Measurements from ENCODE around the gene CDH3. TPM values are rescaled to one million over a fixed set of nuclear protein-coding genes. Genes with fewer than 3 reads are reported as not detected.

The CDH3 gene
- total and polyA plus RNA-seq, 2 of the 13 experiments (the other 11 are each of a cell fraction or from before 2014, with no cell fraction given), result 0.11 TPM; not detected in 1

DNA sequence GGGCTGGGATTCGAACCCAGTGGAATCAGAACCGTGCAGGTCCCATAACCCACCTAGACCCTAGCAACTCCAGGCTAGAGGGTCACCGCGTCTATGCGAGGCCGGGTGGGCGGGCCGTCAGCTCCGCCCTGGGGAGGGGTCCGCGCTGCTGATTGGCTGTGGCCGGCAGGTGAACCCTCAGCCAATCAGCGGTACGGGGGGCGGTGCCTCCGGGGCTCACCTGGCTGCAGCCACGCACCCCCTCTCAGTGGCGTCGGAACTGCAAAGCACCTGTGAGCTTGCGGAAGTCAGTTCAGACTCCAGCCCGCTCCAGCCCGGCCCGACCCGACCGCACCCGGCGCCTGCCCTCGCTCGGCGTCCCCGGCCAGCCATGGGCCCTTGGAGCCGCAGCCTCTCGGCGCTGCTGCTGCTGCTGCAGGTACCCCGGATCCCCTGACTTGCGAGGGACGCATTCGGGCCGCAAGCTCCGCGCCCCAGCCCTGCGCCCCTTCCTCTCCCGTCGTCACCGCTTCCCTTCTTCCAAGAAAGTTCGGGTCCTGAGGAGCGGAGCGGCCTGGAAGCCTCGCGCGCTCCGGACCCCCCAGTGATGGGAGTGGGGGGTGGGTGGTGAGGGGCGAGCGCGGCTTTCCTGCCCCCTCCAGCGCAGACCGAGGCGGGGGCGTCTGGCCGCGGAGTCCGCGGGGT is 92.1 kb downstream of the CDH3 start, which contains the start of gene CDH1 (continued):
- no peak for TF ChIP-seq SOX6 (IDR thresholded peaks at IDR 0.05)
- no peak for TF ChIP-seq SOX6 (CRISPR knock-in tag; IDR thresholded peaks at IDR 0.05)
- TF ChIP-seq CREM (IDR thresholded peaks at IDR 0.05), result no peak
- no peak for TF ChIP-seq CREM (CRISPR knock-in tag; IDR thresholded peaks at IDR 0.05)
- TF ChIP-seq DNMT1 (CRISPR knock-in tag; IDR thresholded peaks at IDR 0.05), result peak; percentile 88; the same call in 1 of the 2 replicates
- no peak for TF ChIP-seq ZKSCAN5 (CRISPR knock-in tag; IDR thresholded peaks at IDR 0.05)
- no peak for TF ChIP-seq ZNF550 (CRISPR knock-in tag; IDR thresholded peaks at IDR 0.05; ENCODE audit: borderline replicate concordance)
- TF ChIP-seq ZNF674 (CRISPR knock-in tag; IDR thresholded peaks at IDR 0.05; ENCODE audit: low read depth), result no peak
- TF ChIP-seq HMG20A (CRISPR knock-in tag; IDR thresholded peaks at IDR 0.05; ENCODE audit: borderline replicate concordance), result no peak
- TF ChIP-seq ZNF891 (CRISPR knock-in tag; IDR thresholded peaks at IDR 0.05), result no peak
- no peak for TF ChIP-seq ZNF207 (IDR thresholded peaks at IDR 0.05; ENCODE audit: borderline replicate concordance)
- TF ChIP-seq SSRP1 (CRISPR knock-in tag; IDR thresholded peaks at IDR 0.05), result no peak
- no peak for TF ChIP-seq ZNF839 (CRISPR knock-in tag; IDR thresholded peaks at IDR 0.05; ENCODE audit: borderline replicate concordance)
- no peak for TF ChIP-seq ZFYVE20 (CRISPR knock-in tag; IDR thresholded peaks at IDR 0.05; ENCODE audit: borderline replicate concordance, low read depth)
- no peak for TF ChIP-seq RFX5 (IDR thresholded peaks at IDR 0.05; ENCODE audit: low read depth, low read length)
- TF ChIP-seq YEATS2 (CRISPR knock-in tag; IDR thresholded peaks at IDR 0.05; ENCODE audit: borderline replicate concordance), result no peak
- no peak for TF ChIP-seq ZNF501 (CRISPR knock-in tag; IDR thresholded peaks at IDR 0.05)
- TF ChIP-seq HCFC1 (IDR thresholded peaks at IDR 0.05; ENCODE audit: low read depth, low read length), result no peak
- TF ChIP-seq JUND (CRISPR knock-in tag; IDR thresholded peaks at IDR 0.05), result no peak
- TF ChIP-seq TSC22D2 (CRISPR knock-in tag; IDR thresholded peaks at IDR 0.05; ENCODE audit: borderline replicate concordance), result no peak
- no peak for TF ChIP-seq SMYD3 (CRISPR knock-in tag; IDR thresholded peaks at IDR 0.05)
- no peak for TF ChIP-seq ZNF230 (CRISPR knock-in tag; IDR thresholded peaks at IDR 0.05)
- TF ChIP-seq, protein P1, sequence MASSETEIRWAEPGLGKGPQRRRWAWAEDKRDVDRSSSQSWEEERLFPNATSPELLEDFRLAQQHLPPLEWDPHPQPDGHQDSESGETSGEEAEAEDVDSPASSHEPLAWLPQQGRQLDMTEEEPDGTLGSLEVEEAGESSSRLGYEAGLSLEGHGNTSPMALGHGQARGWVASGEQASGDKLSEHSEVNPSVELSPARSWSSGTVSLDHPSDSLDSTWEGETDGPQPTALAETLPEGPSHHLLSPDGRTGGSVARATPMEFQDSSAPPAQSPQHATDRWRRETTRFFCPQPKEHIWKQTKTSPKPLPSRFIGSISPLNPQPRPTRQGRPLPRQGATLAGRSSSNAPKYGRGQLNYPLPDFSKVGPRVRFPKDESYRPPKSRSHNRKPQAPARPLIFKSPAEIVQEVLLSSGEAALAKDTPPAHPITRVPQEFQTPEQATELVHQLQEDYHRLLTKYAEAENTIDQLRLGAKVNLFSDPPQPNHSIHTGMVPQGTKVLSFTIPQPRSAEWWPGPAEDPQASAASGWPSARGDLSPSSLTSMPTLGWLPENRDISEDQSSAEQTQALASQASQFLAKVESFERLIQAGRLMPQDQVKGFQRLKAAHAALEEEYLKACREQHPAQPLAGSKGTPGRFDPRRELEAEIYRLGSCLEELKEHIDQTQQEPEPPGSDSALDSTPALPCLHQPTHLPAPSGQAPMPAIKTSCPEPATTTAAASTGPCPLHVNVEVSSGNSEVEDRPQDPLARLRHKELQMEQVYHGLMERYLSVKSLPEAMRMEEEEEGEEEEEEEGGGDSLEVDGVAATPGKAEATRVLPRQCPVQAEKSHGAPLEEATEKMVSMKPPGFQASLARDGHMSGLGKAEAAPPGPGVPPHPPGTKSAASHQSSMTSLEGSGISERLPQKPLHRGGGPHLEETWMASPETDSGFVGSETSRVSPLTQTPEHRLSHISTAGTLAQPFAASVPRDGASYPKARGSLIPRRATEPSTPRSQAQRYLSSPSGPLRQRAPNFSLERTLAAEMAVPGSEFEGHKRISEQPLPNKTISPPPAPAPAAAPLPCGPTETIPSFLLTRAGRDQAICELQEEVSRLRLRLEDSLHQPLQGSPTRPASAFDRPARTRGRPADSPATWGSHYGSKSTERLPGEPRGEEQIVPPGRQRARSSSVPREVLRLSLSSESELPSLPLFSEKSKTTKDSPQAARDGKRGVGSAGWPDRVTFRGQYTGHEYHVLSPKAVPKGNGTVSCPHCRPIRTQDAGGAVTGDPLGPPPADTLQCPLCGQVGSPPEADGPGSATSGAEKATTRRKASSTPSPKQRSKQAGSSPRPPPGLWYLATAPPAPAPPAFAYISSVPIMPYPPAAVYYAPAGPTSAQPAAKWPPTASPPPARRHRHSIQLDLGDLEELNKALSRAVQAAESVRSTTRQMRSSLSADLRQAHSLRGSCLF (CRISPR knock-in tag; IDR thresholded peaks at IDR 0.05; ENCODE audit: borderline replicate concordance), result no peak
- TF ChIP-seq TCF7L2 (IDR thresholded peaks at IDR 0.05; ENCODE audit: low read depth, low read length), result no peak
- no peak for TF ChIP-seq SIX1 (CRISPR knock-in tag; IDR thresholded peaks at IDR 0.05; ENCODE audit: borderline replicate concordance)
- TF ChIP-seq, protein P2, sequence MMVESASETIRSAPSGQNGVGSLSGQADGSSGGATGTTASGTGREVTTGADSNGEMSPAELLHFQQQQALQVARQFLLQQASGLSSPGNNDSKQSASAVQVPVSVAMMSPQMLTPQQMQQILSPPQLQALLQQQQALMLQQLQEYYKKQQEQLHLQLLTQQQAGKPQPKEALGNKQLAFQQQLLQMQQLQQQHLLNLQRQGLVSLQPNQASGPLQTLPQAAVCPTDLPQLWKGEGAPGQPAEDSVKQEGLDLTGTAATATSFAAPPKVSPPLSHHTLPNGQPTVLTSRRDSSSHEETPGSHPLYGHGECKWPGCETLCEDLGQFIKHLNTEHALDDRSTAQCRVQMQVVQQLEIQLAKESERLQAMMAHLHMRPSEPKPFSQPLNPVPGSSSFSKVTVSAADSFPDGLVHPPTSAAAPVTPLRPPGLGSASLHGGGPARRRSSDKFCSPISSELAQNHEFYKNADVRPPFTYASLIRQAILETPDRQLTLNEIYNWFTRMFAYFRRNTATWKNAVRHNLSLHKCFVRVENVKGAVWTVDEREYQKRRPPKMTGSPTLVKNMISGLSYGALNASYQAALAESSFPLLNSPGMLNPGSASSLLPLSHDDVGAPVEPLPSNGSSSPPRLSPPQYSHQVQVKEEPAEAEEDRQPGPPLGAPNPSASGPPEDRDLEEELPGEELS (CRISPR knock-in tag; IDR thresholded peaks at IDR 0.05), result no peak
- TF ChIP-seq ZNF431 (CRISPR knock-in tag; IDR thresholded peaks at IDR 0.05; ENCODE audit: borderline replicate concordance, low read depth), result no peak
- no peak for TF ChIP-seq RFX1 (IDR thresholded peaks at IDR 0.05)
